Activated CD4-positive, alpha-beta T cell treated with anti-CD3 and anti-CD28 coated beads for 4 hours (primary cell): ENCODE measurements around the gene ROS1.
A peak's percentile ranks its signal among the peaks of the same experiment; 100 is the strongest.
"Not testable (repeated sequence)": the region's sequence is repeated elsewhere in the genome, so short reads cannot be mapped to it uniquely, and the experiment has no call there.

Experiments used
- DNase-seq, 2 donors: peaks; one replicate each; pipeline ENCODE4 v3.0.0-alpha.2; 2020

Gene ROS1

GRCh38 chr6:117425431-117426153 lies at the start of gene ROS1:
Gene ROS1, minus strand, starts transcription at chr6:117425942. Its CDS starts 286 bp downstream, at chr6:117425656.
- DNase-seq: no peak

- DNase-seq: no peak
Observed at GRCh38 chr6:117473401-117473800, 47.7 kb upstream of the ROS1 start.

GRCh38 chr6:117472667-117473066 lies 46.9 kb upstream of the ROS1 start:
- DNase-seq: no peak

GRCh38 chr6:117469791-117470190 lies 44.0 kb upstream of the ROS1 start:
- DNase-seq: no peak

- no peak for DNase-seq
Observed at GRCh38 chr6:117469356-117469755, 43.6 kb upstream of the ROS1 start.

GRCh38 chr6:117468527-117468926 lies 42.8 kb upstream of the ROS1 start:
- DNase-seq: not testable (repeated sequence)

- DNase-seq: no peak
Observed at GRCh38 chr6:117467876-117468275, 42.1 kb upstream of the ROS1 start.

- no peak for DNase-seq
Observed at GRCh38 chr6:117465691-117466090, 39.9 kb upstream of the ROS1 start.

GRCh38 chr6:117464700-117465099 lies 39.0 kb upstream of the ROS1 start:
- no peak for DNase-seq

GRCh38 chr6:117463762-117464665 lies 38.3 kb upstream of the ROS1 start:
- DNase-seq: peak in 1 of 2 donors; percentile 2

GRCh38 chr6:117459204-117459944 lies 33.6 kb upstream of the ROS1 start:
- no peak for DNase-seq

GRCh38 chr6:117456998-117457397 lies 31.3 kb upstream of the ROS1 start:
- no peak for DNase-seq

GRCh38 chr6:117456250-117456649 lies 30.5 kb upstream of the ROS1 start:
- DNase-seq: no peak

GRCh38 chr6:117451671-117452070 lies 25.9 kb upstream of the ROS1 start:
- no peak for DNase-seq

GRCh38 chr6:117449549-117450439 lies 24.1 kb upstream of the ROS1 start:
- peak; percentile 48 to 69 for DNase-seq

- DNase-seq: no peak
Observed at GRCh38 chr6:117448732-117449485, 23.2 kb upstream of the ROS1 start.

GRCh38 chr6:117448011-117448410 lies 22.3 kb upstream of the ROS1 start:
- DNase-seq: no peak

- no peak for DNase-seq
Observed at GRCh38 chr6:117446861-117447260, 21.1 kb upstream of the ROS1 start.

GRCh38 chr6:117444600-117444999 lies 18.9 kb upstream of the ROS1 start:
- DNase-seq: no peak

GRCh38 chr6:117442313-117442712 lies 16.6 kb upstream of the ROS1 start:
- not testable (repeated sequence) for DNase-seq

- no peak for DNase-seq
Observed at GRCh38 chr6:117441824-117442264, 16.1 kb upstream of the ROS1 start.
